WTC11 (cell line): ENCODE data around the gene ARHGAP30.

Experiments
- ATF1 ChIP-seq: sonication (generic); formaldehyde crosslinking; IDR thresholded peaks from 2 replicates; pipeline ENCODE4 v1.8.1; 2023; ENCODE audit warnings: mild to moderate bottlenecking, moderate library complexity, missing genetic modification reagents
- CREB1 ChIP-seq: sonication (generic); formaldehyde crosslinking; IDR thresholded peaks from 2 replicates; pipeline ENCODE4 v1.8.0; 2023; ENCODE audit warnings: mild to moderate bottlenecking, missing genetic modification reagents
- CTCF ChIP-seq: fragments of 200-600 bp; IDR thresholded peaks from 2 replicates; pipeline ENCODE4 v1.8.0; 2022; ENCODE audit warnings: antibody characterized with exemption
- E2F4 ChIP-seq: sonication (generic); formaldehyde crosslinking; IDR thresholded peaks from 2 replicates; pipeline ENCODE4 v1.8.1; 2022; ENCODE audit warnings: low read depth, mild to moderate bottlenecking, moderate library complexity, missing genetic modification reagents, borderline replicate concordance
- ESRRA ChIP-seq: sonication (generic); formaldehyde crosslinking; IDR thresholded peaks from 2 replicates; pipeline ENCODE4 v1.8.1; 2022; ENCODE audit warnings: mild to moderate bottlenecking, missing genetic modification reagents, borderline replicate concordance
- GABPB1 ChIP-seq: sonication (generic); formaldehyde crosslinking; IDR thresholded peaks from 2 replicates; pipeline ENCODE4 v1.8.1; 2023; ENCODE audit warnings: mild to moderate bottlenecking, missing genetic modification reagents
- SP1 ChIP-seq: sonication (generic); formaldehyde crosslinking; conservative IDR thresholded peaks from 2 replicates; pipeline ENCODE4 v1.8.1; 2022; ENCODE audit warnings: missing genetic modification reagents
- TCF7 ChIP-seq: sonication (generic); formaldehyde crosslinking; IDR thresholded peaks from 2 replicates; pipeline ENCODE4 v1.8.0; 2022; ENCODE audit warnings: mild to moderate bottlenecking, low read depth, missing genetic modification reagents, moderate library complexity

DNA sequence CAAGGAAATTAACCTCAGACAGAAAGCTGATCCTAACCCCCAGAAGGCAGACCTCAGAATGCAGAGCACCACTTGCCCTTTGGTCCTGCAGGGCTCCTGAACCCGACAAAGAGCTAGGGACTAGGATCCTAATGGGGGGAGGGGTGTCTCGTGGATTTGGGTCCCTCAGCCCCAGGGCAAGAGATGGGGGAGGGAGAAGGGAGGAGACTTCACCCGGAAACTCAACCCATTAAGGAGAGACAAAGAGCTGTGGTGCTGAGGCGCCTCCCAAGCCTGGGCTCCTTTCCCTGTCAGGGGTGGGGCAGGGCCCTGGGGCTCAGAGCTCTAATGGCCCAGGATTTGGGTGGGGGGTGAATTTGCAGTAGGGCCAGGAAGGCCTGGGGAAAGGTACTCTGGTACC lies 16.8 kb upstream of the ARHGAP30 start:
- TF ChIP-seq ATF1 (CRISPR knock-in tag) (no peak), E2F4 (CRISPR knock-in tag) (no peak), CTCF (no peak), GABPB1 (CRISPR knock-in tag) (no peak), CREB1 (no peak), TCF7 (no peak), ESRRA (CRISPR knock-in tag) (no peak), SP1 (CRISPR knock-in tag) (no peak)
